Measurements from ENCODE around the gene SLC43A2. TPM values are rescaled to one million over a fixed set of nuclear protein-coding genes. Genes with fewer than 3 reads are reported as not detected.

Gene SLC43A2
- total RNA-seq, 1 experiment from 2014 or later = 12.9 TPM

GRCh38 chr17:1576500-1576899 is 52.1 kb downstream of the SLC43A2 start:
- H3K9me3 ChIP-seq (ENCODE audit: control insufficient read depth, low read depth, low read length) = no peaks in the 10 kb centered on the region
- WGBS (ENCODE audit: extremely low coverage, insufficient read length, low lambda C conversion rate) = no CpG with 5 or more reads among the region's 15 CpGs
- no peak overlapping the region for H3K9ac ChIP-seq (ENCODE audit: extremely low read depth, insufficient read length, low read length)
- no peak overlapping the region for H3T11ph ChIP-seq (ENCODE audit: low read length)
- no peak overlapping the region for H4K8ac ChIP-seq (replicated peaks; ENCODE audit: insufficient read length, low read depth, low read length)
- no peaks in the 10 kb centered on the region for H4K20me1 ChIP-seq (ENCODE audit: control insufficient read depth, insufficient read depth, insufficient read length)
- H2BK15ac ChIP-seq (ENCODE audit: low read depth, low read length) = no peak overlapping the region
- H3K56ac ChIP-seq (ENCODE audit: insufficient read length, low read depth, low read length) = no peak overlapping the region
- no peak overlapping the region for H3K23ac ChIP-seq (ENCODE audit: insufficient read length, low read depth, low read length)
- no peak overlapping the region for H2AK5ac ChIP-seq (ENCODE audit: insufficient read length, low read length)
- no peaks in the 10 kb centered on the region for H3K79me1 ChIP-seq (ENCODE audit: insufficient read depth, low read depth, low read length, poor library complexity, severe bottlenecking)
- H3K4ac ChIP-seq (ENCODE audit: low read depth, low read length) = no peak overlapping the region
- H4K91ac ChIP-seq (ENCODE audit: insufficient read length, low read depth, low read length) = no peak overlapping the region
- H3K23me2 ChIP-seq (ENCODE audit: insufficient read length, low read depth, low read length, poor library complexity, severe bottlenecking) = no peaks in the 10 kb centered on the region
- no peak overlapping the region for H3K18ac ChIP-seq (ENCODE audit: insufficient read length, low read depth, low read length)
- no peaks in the 10 kb centered on the region for H3K79me2 ChIP-seq (ENCODE audit: insufficient read depth, low read length)
- no peak overlapping the region for H3K27ac ChIP-seq (ENCODE audit: insufficient read length, low read depth, low read length)
- H3K27me3 ChIP-seq (ENCODE audit: insufficient read depth, low read length) = no peaks in the 10 kb centered on the region
- no peak overlapping the region for H3K4me3 Mint-ChIP-seq
- no peak overlapping the region for H4K5ac ChIP-seq (ENCODE audit: insufficient read length, low read depth, low read length)
- H2BK12ac ChIP-seq (ENCODE audit: insufficient read length, low read depth, low read length) = no peak overlapping the region
- H3K9me3 Mint-ChIP-seq = no peaks in the 10 kb centered on the region
- H2BK120ac ChIP-seq (ENCODE audit: low read depth, low read length, poor library complexity, severe bottlenecking) = no peak overlapping the region
- peaks cover 20 to 29% of the 10 kb centered on the region in 2 experiments for H3K4me1 Mint-ChIP-seq
- no peak overlapping the region for H3K14ac ChIP-seq (ENCODE audit: insufficient read depth, low read length)
- no peak overlapping the region for H2BK5ac ChIP-seq (ENCODE audit: insufficient read length, low read length)
- TF ChIP-seq CTCF (conservative IDR thresholded peaks at IDR 0.05) = no peak
- H3K27me3 Mint-ChIP-seq (ENCODE audit: low read depth) = no peaks in the 10 kb centered on the region
- H2AFZ ChIP-seq (ENCODE audit: low read length) = no peak overlapping the region
- DNase-seq = no peak
- peaks cover 0 to 3% (median 0%) of the 10 kb centered on the region in 3 experiments; a peak in 2 of 7 replicates for H3K36me3 Mint-ChIP-seq (ENCODE audit: insufficient read depth in 1 of 3, low read depth in 3 of 3)
- 0 out of 2 replicates have a peak, but pooled peaks cover 4% of the 10 kb centered on the region for H3K4me1 ChIP-seq (ENCODE audit: insufficient read depth, low read length)
- no peak overlapping the region for H3K4me2 ChIP-seq (ENCODE audit: insufficient read depth, insufficient read length, low read length)
- peak overlapping the region in 1 of 3 experiments; percentile 87; a peak in 1 of 7 replicates for H3K27ac Mint-ChIP-seq
- H2BK20ac ChIP-seq (ENCODE audit: low read depth, low read length, poor library complexity, severe bottlenecking) = no peak overlapping the region

Data from H9 (cell line).